RKO (cell line): ENCODE data around the gene PLEKHM2.
"Not testable (repeated sequence)": the region's sequence is repeated elsewhere in the genome, so short reads cannot be mapped to it uniquely, and the experiment has no call there.

Source experiments
- DNase-seq: peaks from one replicate; pipeline ENCODE4 v3.0.0-alpha.2; 2016; ENCODE audit warnings: low spot score

Gene PLEKHM2

GRCh38 chr1:15684042-15684461 lies at the start of gene PLEKHM2:
TSS of gene PLEKHM2 (plus strand) at chr1:15684320. CDS start at chr1:15684559, 239 bp downstream.
- DNase-seq = peak; percentile 18

GRCh38 chr1:15636436-15636835 lies 47.7 kb upstream of the PLEKHM2 start:
- DNase-seq = no peak

- DNase-seq = no peak
Observed at GRCh38 chr1:15637826-15638225, 46.3 kb upstream of the PLEKHM2 start.

- DNase-seq = no peak
Observed at GRCh38 chr1:15639262-15639661, 44.9 kb upstream of the PLEKHM2 start.

GRCh38 chr1:15639931-15640330 lies 44.2 kb upstream of the PLEKHM2 start:
- DNase-seq = no peak

- no peak for DNase-seq
Observed at GRCh38 chr1:15640667-15641066, 43.5 kb upstream of the PLEKHM2 start.

- no peak for DNase-seq
Observed at GRCh38 chr1:15649937-15650336, 34.2 kb upstream of the PLEKHM2 start.

- DNase-seq = no peak
Observed at GRCh38 chr1:15650433-15650832, 33.7 kb upstream of the PLEKHM2 start.

- DNase-seq = not testable (repeated sequence)
Observed at GRCh38 chr1:15652130-15652529, 32.0 kb upstream of the PLEKHM2 start.

GRCh38 chr1:15654091-15654690 lies 29.9 kb upstream of the PLEKHM2 start:
- no peak for DNase-seq

GRCh38 chr1:15656464-15656863 lies 27.7 kb upstream of the PLEKHM2 start:
- DNase-seq = no peak

- DNase-seq = no peak
Observed at GRCh38 chr1:15657021-15657420, 27.1 kb upstream of the PLEKHM2 start.

- no peak for DNase-seq
Observed at GRCh38 chr1:15660151-15660550, 24.0 kb upstream of the PLEKHM2 start.

GRCh38 chr1:15662477-15662876 lies 21.6 kb upstream of the PLEKHM2 start:
- no peak for DNase-seq

GRCh38 chr1:15663925-15664324 lies 20.2 kb upstream of the PLEKHM2 start:
- DNase-seq = no peak

- no peak for DNase-seq
Observed at GRCh38 chr1:15667362-15667761, 16.8 kb upstream of the PLEKHM2 start.

GRCh38 chr1:15668089-15668754 lies 15.9 kb upstream of the PLEKHM2 start:
- no peak for DNase-seq

- no peak for DNase-seq
Observed at GRCh38 chr1:15669074-15669473, 15.0 kb upstream of the PLEKHM2 start.

- DNase-seq = no peak
Observed at GRCh38 chr1:15669864-15670263, 14.3 kb upstream of the PLEKHM2 start.

GRCh38 chr1:15671430-15671829 lies 12.7 kb upstream of the PLEKHM2 start:
- DNase-seq = no peak

- no peak for DNase-seq
Observed at GRCh38 chr1:15674386-15675159, 9.5 kb upstream of the PLEKHM2 start.

- DNase-seq = no peak
Observed at GRCh38 chr1:15676010-15676409, 8.1 kb upstream of the PLEKHM2 start.
